ENCODE results near the gene TASP1.

DNA sequence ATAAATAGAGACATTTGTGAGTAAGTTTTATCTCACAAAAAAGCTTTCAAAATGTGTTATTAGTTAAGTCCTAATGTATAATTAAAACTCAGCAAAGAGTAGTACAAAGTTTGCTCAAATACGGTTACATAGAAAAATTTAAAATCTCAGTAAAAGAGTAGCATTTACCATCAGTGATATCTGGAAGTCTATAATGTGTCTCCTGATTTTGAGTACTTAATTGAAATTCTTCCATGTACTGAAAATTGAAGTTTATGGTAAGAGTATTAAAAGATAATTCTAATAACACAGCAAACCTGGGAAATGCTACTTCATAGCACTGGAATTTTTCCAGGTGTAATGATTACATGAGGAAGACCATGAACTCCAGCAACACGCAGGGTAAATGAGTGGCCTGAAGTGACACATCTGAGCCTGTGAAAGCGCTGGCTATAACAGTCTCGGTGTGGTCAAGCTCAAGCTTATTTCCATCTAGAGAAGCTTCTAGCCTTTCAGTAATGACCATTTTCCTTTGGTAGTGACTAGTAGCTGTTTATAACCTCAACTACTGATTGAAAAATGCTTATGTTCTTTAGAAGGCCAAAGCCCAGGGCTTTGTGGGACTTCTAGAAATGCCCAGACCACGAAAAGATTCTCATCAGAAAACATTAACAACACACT lies 214.4 kb downstream of the TASP1 start:
- TF ChIP-seq POLR2A (IDR thresholded peaks at IDR 0.05; ENCODE audit: low read length): no peak
- TF ChIP-seq GATA1 (IDR thresholded peaks at IDR 0.05; ENCODE audit: low read depth, low read length): no peak

All from erythroblast (primary cell).